HuH-7 (cell line): Measurements from ENCODE around the gene COG8.

Experiments
- DNase-seq: peaks from one replicate; pipeline ENCODE4 v3.0.0; 2011; ENCODE audit warnings: low spot score

COG8 gene

DNA sequence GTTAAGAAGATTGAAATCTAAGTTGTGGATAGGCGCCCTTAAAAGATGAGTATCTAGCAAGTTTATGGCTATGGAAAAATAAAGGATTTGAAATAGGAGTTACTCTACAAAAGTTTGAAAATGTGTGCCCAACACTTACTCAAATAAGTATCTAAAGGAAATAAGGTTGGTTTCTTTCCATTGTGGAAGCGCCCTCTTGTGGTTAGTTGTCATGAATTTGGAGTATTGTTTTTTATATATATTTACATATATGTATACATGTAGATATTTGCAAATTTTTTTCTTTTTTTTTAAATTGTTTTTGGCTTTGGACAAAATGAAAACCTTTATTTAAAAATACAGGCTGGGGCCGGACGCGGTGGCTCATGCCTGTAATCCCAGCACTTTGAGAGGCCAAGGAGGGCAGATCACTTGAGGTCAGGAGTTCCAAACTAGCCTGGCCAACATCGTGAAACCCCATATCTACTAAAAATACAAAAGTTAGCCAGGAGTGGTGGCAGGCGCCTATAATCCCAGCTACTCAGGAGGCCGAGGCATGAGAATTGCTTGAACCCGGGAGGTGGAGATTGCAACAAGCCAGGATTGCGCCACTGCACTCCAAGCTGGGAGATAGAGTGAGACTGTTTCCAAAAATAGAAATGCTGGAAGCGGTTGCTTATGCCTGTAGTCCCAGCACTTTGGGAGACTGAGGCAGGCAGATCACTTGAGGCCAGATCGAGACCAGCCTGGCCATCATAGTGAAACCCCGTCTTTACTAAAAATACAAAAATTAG, 52.2 kb downstream of the COG8 start:
- no peak for DNase-seq

DNA sequence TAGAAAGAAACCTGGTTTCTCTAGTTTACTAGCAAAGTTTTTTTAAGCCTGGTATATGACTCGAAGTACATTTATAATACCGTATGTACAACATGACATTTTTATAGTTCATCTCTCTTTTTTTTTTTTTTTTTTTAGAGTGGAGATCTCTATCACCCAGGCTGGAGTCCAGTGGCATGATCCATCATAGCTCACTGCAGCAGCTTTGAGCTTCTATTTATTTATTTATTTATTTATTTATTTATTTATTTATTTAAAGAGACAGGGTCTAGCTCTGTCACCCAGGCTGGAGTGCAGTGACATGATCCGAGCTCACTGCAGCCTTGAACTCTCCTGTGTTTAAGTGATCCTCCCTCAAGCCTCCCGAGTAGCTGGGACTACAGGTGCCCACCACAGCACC, 54.1 kb downstream of the COG8 start:
- no peak for DNase-seq

DNA sequence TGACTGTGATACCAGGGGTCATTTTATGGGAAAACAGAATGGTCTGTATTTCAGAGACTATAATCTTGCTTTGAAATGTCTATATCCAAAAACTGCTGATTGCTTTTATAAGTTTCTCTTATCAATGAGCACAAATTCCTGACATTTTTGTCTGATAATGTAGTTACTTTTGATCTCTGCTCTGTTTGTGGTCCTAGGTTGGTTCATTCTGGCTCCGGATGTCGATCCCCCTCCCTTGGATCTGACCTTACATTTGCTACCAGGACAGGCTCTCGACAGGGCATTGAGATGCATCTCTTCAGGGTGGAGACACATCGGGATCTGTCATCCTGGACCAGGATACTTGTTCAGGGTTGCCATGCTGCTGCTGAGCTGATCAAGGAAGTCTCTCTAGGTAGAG, 55.5 kb downstream of the COG8 start:
- peak; percentile 27 for DNase-seq

DNA sequence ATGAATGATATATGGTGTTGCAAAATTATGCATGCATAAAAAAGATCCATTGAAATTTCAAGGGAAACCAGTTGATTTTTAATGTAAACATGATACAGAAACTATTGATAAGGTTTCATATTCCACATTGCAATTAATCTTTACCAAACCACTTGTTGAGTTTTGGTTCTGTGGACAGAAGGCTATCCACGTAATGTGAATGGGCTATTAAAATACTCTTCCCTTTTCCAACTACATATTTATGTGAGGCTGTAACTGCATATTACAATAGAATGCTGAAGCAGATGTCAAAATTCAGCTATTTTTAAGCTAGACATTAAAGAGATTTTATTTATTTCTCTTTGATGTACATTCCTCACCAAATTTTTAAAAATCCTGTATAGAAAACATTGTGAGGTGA, 62.0 kb downstream of the COG8 start:
- no peak for DNase-seq
